GM18499 (cell line): ENCODE data around the gene BPHL.
"Not testable (repeated sequence)": the region's sequence is repeated elsewhere in the genome, so short reads cannot be mapped to it uniquely, and the experiment has no call there.

ENCODE experiments used
- ATAC-seq: cut with Tn5 transposase; IDR thresholded peaks from one replicate; pipeline ENCODE4 v1.9.1; 2021; ENCODE audit warnings: moderate number of reproducible peaks; ENCODE audit not compliant: insufficient read depth, unreplicated experiment

The BPHL gene

GRCh38 chr6:3118353-3119039 is at the start of gene BPHL:
BPHL (plus strand) TSS chr6:3118711; CDS start chr6:3118741, 30 bp downstream.
- peak; percentile 59 for ATAC-seq

GRCh38 chr6:3071568-3071967 is 46.9 kb upstream of the BPHL start:
- no peak for ATAC-seq

- ATAC-seq: no peak
Observed at GRCh38 chr6:3072798-3073197, 45.7 kb upstream of the BPHL start.

GRCh38 chr6:3073382-3073781 is 45.1 kb upstream of the BPHL start:
- ATAC-seq: no peak

GRCh38 chr6:3075772-3076113 is 42.8 kb upstream of the BPHL start:
- no peak for ATAC-seq

GRCh38 chr6:3076320-3076719 is 42.2 kb upstream of the BPHL start:
- no peak for ATAC-seq

- no peak for ATAC-seq
Observed at GRCh38 chr6:3077430-3077829, 41.1 kb upstream of the BPHL start.

GRCh38 chr6:3078952-3079351 is 39.6 kb upstream of the BPHL start:
- not testable (repeated sequence) for ATAC-seq

GRCh38 chr6:3079682-3080081 is 38.8 kb upstream of the BPHL start:
- ATAC-seq: no peak

GRCh38 chr6:3081960-3082359 is 36.6 kb upstream of the BPHL start:
- ATAC-seq: no peak

GRCh38 chr6:3085074-3085473 is 33.4 kb upstream of the BPHL start:
- no peak for ATAC-seq

- ATAC-seq: no peak
Observed at GRCh38 chr6:3086282-3086946, 32.1 kb upstream of the BPHL start.

GRCh38 chr6:3088446-3088845 is 30.1 kb upstream of the BPHL start:
- no peak for ATAC-seq

- ATAC-seq: no peak
Observed at GRCh38 chr6:3088968-3089367, 29.5 kb upstream of the BPHL start.

- no peak for ATAC-seq
Observed at GRCh38 chr6:3090013-3090412, 28.5 kb upstream of the BPHL start.

GRCh38 chr6:3094815-3095214 is 23.7 kb upstream of the BPHL start:
- ATAC-seq: no peak

GRCh38 chr6:3102875-3103274 is 15.6 kb upstream of the BPHL start:
- no peak for ATAC-seq

GRCh38 chr6:3108746-3109414 is 9.6 kb upstream of the BPHL start:
- ATAC-seq: no peak

GRCh38 chr6:3109761-3110160 is 8.8 kb upstream of the BPHL start:
- no peak for ATAC-seq

GRCh38 chr6:3114377-3114776 is 4.1 kb upstream of the BPHL start:
- no peak for ATAC-seq

GRCh38 chr6:3117912-3118352 is 579 bp upstream of the BPHL start:
- peak; percentile 8 for ATAC-seq
